Measurements from ENCODE around the gene LTA4H.
A peak's percentile ranks its signal among the peaks of the same experiment; 100 is the strongest.

Gene LTA4H

DNA sequence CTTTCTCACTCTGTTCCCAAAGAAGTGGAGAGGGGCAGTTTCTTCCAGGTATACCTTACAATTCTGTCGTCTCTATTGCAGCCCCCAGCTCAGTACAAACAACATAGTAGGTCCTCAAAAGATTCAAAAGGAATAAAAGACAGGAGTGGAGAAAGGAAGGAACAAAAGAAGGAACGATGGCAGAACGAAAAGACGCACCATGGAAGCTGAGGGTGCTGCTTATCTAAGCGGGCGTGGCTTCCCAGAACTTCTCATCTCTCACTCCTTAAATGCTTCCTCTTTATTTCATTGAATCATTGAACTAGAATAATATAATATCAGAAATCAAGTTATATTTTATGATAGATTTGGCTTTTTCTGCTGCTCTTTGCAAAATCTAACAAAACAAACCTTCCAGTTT is 13.7 kb upstream of the LTA4H start:
- H3K4me3 ChIP-seq (ENCODE audit: control insufficient read depth, low read depth, low read length), result no peak overlapping the region
- TF ChIP-seq CTCF (IDR thresholded peaks at IDR 0.05; ENCODE audit: control insufficient read depth, insufficient read depth, low read depth, low read length, missing control alignments), result no peak
- no peak for DNase-seq (ENCODE audit: low read depth)

- no peak overlapping the region for H3K4me3 ChIP-seq (ENCODE audit: control insufficient read depth, low read depth, low read length)
- no peak for TF ChIP-seq CTCF (IDR thresholded peaks at IDR 0.05; ENCODE audit: control insufficient read depth, insufficient read depth, low read depth, low read length, missing control alignments)
- no peak for DNase-seq (ENCODE audit: low read depth)
Measured at GRCh38 chr12:96048393-96048969, 13.1 kb upstream of the LTA4H start.

DNA sequence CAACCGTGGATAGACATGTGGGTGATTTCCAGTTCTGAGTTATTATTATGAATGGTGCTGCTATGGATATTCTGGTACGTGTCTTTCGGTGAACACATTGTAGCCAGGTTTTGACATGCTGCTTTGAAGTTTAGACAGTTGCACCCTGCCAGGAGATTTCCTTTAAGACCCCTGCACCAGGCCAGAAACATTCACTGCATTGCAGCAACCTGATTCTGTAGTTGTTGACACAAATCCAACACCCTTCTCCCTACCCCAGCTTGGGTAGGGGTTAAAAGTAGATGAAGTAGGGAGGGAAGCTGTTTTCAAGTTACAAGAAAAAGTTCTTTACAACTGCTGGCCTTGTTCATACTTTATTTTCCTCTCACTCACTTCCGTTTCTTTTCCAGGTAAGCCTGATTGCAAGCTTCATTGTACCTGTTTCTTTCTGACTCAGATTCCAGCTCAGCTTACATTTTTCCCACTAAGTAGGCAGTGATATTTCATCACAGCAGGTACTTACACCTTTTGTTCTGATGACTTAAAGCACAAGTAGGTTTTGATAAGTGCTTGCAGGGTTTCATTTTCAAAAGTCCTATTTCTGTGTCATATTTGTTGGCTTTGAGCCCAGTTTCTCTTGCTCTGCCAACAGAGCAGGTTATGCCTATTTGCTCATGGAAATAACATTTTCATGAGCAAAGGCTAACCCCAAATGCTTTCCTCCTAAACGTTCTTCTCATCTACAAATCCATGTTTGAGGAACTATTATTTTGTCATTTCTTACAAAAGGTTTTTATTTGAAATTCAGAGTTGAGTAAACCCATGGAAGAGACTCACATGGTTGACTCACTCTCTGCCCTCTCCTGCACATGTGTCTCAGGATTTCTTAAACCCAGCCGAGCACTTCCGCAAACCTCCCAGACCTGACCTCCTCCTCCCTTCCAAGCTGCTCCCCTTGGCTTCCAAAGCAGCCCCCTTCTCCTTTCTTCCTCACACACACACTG is 12.1 kb upstream of the LTA4H start:
- no peak for TF ChIP-seq CTCF (IDR thresholded peaks at IDR 0.05; ENCODE audit: control insufficient read depth, insufficient read depth, low read depth, low read length, missing control alignments)
- no peak overlapping the region for H3K4me3 ChIP-seq (ENCODE audit: control insufficient read depth, low read depth, low read length)
- DNase-seq (ENCODE audit: low read depth), result peak; percentile 33

- no peak for TF ChIP-seq CTCF (IDR thresholded peaks at IDR 0.05; ENCODE audit: control insufficient read depth, insufficient read depth, low read depth, low read length, missing control alignments)
- no peak for DNase-seq (ENCODE audit: low read depth)
- H3K4me3 ChIP-seq (ENCODE audit: control insufficient read depth, low read depth, low read length), result no peak overlapping the region
Measured at GRCh38 chr12:96046543-96047228, 11.3 kb upstream of the LTA4H start.

DNA sequence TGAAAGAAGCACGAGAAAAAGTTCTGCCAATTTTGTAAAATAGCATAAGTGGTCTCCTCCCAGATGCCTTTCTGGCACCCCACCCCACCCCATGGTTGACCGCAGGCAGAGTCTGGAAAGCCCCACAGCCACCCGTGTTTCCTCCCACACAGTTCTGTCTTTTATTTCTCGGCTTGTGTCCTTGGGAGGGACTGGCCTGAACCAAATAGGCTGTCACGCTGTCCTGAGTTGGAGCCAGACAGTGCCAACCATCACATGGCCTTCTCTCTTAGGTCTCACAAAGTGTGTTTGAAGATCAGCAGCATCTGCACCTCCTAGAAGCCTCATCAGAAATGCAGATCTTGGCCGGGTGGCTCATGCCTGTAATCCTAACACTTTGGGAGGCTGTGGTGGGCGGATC is 10.2 kb upstream of the LTA4H start:
- TF ChIP-seq CTCF (IDR thresholded peaks at IDR 0.05; ENCODE audit: control insufficient read depth, insufficient read depth, low read depth, low read length, missing control alignments), result no peak
- H3K4me3 ChIP-seq (ENCODE audit: control insufficient read depth, low read depth, low read length), result no peak overlapping the region
- DNase-seq (ENCODE audit: low read depth), result no peak

DNA sequence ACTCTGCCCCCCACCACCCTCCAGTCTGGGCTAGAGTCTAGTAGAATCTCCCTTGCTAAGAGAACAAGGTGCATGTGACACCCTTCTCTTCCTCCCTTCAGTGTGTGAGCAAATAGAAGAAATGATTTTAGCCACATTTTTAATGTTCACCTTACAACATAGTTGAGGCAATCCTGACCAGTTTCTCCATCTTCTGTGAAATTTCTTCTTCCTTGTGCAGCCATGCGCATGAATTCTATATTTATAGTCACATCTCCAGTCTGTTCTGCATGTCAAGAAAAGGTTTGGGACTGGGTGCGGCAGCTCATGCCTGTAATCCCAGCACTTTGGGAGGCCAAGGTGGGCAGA is 9.5 kb upstream of the LTA4H start:
- DNase-seq (ENCODE audit: low read depth), result no peak
- H3K4me3 ChIP-seq (ENCODE audit: control insufficient read depth, low read depth, low read length), result no peak overlapping the region
- TF ChIP-seq CTCF (IDR thresholded peaks at IDR 0.05; ENCODE audit: control insufficient read depth, insufficient read depth, low read depth, low read length, missing control alignments), result no peak

Data from AG09309 (cell line).